Left kidney (tissue), 2 donors: ENCODE data around the gene CNKSR3. TPM values are rescaled to one million over a fixed set of nuclear protein-coding genes. Genes with fewer than 3 reads are reported as not detected.

Source experiments
- DNase-seq: peaks from one replicate; pipeline ENCODE4 v3.0.0-alpha.2; 2013
- polyA plus RNA-seq: library from polyadenylated mRNA; unstranded; fragments of 120-200 nt; gene quantifications from one replicate; pipeline ENCODE4 v1.2.1, GENCODE V29; 2013; ENCODE audit not compliant: insufficient read length

CNKSR3 gene
- polyA plus RNA-seq, 1 donor = 58.4 TPM

DNA sequence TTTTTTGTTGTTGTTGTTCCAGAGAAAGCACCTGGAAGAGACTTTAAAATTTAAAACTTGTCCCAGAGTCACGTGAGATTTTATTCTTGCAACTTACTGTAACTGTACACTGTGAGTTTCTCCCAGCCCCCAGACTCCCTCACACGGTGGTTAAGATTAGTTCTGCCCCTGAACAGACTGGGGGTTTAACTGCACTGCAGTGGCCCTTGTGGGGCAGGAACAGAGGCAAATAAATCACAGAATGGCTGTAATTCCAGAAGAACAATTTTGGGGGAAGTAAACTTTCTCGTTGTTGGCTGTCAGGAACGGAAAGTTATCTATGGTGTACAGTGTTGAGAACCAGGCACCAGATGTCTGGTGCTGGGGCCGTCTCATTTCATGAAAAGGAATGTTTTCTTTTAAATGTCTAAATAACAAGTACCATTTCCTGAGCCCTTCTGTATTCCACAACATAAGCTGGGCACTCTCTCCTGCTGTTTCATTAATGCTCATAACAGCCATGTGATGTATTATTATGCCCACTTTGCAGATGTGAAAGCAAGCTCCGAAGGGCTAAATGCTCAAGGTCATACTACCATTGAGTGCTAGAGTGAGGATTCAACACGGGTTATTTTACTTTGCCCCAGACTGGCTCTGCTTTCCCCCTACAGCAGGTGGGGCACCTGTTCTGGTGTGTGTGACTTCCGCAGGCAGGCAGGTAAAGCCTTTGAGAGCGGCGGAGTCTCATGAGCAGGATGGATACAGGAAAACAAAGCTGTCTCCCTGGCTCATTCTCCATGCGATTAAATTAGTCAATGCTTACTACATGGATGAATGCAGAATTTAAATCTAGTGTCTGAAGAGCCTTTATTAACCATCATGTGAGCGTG, 30.5 kb downstream of the CNKSR3 start:
- peak; percentile 77 for DNase-seq

- DNase-seq = no peak
Observed at GRCh38 chr6:154479351-154479769, 31.1 kb downstream of the CNKSR3 start.

DNA sequence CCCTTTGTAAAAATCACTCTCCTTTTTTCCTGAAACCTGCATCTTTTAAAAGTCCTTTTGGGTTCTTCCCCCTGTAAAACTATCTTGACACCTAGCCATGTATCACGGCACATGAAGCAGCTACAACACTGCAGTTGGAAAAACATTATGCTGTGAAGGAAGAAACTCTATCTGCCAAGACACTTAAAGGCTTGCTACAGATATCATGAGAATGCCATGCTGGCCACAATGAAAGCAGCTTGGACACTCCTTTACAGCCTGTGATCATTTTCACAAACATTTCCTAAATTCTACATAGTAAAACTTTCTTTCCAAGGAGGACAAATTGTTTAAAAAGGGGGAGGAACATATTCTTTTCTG, 31.8 kb downstream of the CNKSR3 start:
- DNase-seq = peak; percentile 53

DNA sequence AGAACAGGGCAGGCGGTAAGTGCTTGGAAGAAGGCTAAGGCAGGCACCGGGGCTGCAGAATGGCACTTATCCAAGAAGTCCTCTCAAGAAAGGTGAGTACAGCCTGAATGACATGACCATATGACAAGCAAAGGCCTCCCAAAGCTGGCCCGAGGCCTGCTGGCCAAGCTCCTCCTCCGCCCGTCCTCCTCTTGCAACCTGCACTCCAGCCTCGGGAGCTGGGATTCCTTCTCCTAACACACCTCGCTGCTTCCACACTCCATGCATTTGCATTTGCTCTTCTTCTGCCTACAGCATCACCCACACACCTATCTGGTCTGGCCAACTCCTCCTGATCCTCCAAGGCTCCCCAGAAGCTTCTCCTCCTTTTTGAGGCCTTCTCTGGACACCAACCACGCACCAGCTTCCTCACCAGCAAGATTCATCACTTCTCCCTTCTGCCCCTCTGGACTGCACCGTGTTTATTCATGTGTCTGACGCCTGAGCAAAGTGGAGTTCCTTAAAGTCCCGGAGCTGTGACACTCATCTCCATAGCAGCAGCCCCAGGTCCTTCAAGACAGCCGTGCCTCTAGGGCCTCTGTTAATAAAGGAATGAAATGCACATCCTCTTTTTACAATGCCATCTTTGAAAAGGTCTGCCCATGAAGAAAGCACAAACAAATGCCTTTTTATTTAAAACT, 32.3 kb downstream of the CNKSR3 start:
- no peak for DNase-seq

GRCh38 chr6:154476494-154476893, 34.0 kb downstream of the CNKSR3 start:
- no peak for DNase-seq

DNA sequence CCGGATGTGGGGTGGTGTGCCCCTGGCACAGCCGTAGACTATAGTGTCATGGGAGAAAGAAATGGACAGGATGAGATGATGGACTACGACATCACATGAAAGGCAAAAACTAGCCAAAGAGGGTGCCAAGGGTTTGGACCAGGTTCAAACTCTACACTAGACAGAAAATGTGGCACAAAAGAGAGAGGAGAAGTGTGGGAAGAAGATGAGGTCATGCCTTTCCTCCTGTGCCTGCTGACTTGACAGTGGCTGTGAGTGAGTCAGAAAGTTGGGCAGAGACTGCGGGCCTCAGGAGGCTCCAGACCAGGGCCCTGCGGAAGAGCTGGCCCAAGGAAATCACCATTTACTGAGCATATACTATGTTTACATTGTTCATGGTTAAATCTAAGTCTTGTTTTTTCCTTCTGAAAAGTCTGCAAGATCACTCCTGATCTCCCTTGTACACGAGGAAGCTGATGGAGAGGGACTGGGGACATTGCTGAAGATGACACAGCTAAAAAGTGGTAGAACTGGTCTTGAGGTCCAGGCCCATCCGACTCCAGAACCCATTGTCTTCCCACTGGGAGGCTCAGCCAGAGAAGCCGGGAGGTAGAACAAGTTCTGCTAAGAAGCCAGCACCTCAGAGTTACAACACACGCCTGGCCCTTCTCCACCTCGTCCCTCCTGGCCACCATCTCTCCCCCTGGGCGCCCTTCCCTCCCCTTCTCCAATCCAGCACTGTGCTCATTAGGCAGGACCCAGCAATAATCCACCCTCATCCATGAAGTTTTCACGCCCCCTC, 35.6 kb downstream of the CNKSR3 start:
- no peak for DNase-seq

DNA sequence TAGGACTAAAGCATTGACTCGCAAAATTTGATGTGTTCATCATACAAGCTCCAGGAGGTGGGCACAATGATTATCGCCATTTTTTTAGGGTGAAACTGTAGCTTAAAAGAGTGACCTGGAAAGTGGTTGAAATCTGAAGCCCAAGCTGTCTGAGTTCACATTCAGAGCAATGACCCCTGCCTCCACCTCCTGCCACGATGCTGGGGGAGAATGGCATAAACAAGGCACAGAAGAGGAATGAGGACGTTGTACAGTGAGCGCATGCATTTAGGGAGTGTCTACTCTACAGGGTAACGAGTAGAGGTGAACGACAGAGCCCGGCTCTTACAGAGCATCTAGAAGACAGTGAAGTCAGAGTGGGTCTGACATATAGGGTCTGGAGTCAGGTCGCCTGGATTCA, 37.2 kb downstream of the CNKSR3 start:
- DNase-seq = no peak

DNA sequence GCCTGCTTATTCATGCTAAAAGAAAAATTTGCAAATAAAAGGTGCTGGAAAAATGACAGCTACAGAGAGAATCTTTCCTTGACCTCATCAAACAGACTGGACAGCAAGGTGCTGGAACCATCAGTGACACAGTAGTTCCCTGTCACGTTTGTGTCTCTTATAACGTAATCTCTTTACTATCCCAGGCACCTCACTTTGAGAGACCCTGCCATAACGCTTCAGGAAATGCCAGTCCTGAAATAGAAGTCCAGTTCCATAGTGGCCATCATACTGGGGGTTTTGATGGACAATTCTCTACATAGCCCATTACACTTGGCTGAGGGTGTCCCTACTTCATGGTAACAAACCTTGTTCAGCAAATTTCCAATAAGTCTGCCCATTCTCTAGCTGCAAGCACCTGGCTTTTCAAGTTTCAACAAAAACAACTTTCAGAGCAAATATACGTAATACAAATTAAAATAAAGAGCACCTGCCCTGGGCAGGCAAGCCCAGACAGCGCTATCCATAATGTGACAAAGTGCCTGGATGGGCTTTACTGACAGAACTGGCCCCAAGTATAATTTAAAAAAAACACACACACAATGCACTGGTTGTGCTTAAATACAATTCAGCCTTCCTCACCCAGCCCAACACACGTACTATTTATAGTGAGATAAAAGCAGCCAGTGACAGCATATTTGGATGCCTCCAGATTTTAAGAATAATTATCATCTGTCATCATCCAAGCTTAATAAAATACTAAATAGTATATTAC, 38.7 kb downstream of the CNKSR3 start:
- DNase-seq = no peak

DNA sequence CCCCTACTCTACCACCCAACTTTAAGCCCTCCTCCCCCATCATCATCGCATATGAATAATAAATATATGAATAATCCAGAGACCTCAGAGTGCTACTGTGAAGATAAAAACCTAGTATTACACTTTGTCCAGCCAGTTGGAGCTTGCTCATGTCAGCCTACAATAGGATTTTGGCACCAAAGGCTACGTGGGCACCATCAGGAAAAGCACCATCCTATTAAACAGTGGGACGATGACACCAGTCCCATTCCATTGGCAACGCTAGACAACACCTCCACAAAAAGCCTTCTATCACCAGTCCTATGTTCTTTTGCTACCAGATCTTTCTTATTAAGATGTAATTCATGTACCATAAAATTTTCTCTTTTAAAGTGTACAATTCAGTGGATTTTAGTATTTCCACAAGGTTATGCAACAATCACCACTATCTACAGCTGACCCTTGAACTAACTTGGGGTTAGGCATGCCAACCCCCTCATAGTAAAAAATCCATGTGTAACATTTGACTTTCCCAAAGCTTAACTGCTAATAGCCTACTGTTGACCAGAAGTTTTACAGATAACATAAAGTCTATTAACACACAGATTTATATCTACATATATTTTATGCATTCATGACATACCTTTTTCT, 41.1 kb downstream of the CNKSR3 start:
- DNase-seq = no peak

DNA sequence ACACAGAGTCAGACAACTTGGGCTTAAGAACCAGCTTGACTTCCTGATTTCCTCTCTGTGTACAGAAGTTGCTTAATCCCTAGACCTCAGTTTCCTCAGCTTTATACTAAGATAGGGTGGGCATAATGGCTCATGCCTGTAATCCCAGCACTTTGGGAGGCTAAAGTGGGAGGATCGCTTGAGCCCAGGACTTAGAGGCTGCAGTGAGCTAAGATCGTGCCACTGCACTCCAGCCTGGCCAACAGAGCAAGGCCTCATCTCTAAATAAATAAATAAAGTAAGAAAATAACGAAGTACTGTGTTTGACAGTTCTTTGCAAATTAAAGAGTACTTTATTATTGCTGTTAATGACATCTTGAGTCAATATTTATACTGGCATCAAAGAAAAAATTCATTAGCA, 41.7 kb downstream of the CNKSR3 start:
- no peak for DNase-seq

DNA sequence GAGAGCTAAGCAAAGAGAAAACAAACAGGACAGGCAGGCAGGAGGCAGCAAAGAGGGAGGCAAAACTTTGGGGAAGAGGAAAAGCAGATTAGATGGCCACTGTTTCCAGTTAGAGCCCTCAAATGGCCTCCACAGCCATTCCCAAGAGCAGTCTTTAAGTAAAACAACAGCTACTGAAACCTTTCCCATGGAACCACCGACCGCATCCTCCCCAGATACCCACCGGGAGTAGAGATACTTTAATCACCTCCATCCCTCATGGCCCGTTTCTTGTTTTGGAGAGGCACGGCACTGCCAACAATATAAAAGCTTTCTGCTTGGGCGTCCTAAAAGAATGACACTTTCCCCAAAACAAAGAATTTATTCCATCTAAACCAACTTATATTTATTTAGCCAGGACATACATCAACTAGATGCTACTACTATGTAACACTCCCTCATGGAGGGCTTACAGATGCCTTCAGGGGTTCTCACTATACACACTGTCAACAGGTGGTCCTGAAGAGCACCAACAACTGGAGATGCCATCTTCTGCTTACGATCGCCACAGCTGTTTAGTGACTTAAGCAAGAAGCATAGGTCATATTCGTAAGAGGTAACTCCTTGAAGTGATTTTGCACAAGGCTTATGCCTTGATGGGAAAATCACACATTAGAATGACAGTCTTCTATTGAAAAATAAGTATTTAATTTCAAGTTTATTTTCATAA, 43.4 kb downstream of the CNKSR3 start:
- DNase-seq = no peak

DNA sequence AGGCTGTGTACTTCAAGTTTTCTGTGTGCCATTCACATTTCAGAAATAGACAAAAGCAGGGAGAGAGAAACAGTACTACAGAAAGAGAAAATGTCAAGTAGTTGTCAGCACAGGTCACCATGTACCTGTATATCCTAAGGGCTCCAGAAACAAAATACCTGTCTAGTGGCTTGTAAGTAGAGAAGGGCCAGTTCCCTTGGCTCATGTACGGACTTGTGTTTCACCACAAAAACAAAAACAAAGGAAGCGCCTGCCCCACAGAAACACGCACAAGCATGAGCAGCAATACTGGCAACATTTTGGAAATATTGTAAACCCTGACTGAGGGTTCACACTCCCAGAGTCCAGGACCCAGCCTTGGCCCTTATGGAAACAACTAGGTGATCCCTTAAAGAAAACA, 44.3 kb downstream of the CNKSR3 start:
- DNase-seq = no peak

- DNase-seq = no peak
Observed at GRCh38 chr6:154463573-154464419, 46.7 kb downstream of the CNKSR3 start.

DNA sequence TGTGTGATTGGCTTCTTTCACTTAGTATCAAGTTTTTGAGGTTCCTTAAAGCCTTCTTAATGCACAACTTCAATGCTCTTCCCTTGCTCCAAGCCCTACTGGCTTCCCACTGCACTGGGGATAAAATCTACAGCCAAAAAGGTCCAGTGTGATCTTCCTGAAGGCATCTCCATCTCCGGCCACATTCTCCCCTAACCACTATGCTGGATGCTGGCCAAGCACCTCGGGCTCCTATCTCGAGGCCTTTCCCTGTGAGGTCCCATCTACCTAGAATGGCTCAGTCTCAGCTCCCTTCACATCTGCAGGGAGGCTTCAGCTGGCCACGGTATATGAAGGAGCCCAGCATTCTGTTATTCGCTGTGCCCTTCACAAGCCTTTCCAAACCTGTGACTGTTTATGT, 48.1 kb downstream of the CNKSR3 start:
- no peak for DNase-seq

- DNase-seq = no peak
Observed at GRCh38 chr6:154461348-154461747, 49.1 kb downstream of the CNKSR3 start.

DNA sequence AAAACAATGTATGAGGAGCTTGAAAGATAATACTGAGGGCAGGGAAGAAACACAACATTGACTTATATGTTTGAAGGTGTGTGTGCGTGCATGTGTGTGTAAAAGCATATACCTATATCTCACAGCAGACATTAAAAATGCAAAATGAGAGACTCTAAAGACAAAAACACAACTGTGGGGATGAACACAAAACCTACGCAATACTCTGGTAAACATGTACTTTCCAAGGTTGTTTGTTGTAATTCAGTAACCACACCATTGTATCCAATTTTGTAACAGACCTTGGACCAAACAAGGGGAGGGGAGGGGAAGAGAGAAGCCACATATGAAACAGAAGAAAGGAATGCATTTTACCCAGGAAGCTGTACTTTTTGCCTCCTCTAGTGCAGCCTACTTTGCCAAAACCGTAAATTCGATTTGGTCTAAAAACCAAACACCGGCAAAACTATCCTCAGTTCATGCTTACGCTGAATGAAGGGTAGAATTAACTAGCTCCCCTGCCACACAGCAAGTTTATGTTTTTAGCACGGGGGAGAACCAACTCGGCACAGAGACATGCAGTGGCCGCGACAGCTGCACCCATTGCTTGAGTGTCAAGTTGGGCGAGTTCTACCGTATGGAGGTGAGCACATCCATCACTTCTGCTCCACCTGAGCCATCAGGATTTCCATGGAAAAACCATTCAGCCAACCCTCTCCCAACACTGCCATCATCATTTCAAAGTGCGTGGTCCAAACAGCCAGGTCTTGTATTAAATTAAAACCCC, 50.0 kb downstream of the CNKSR3 start:
- no peak for DNase-seq

- no peak for DNase-seq
Observed at GRCh38 chr6:154459513-154459912, 51.0 kb downstream of the CNKSR3 start.

DNA sequence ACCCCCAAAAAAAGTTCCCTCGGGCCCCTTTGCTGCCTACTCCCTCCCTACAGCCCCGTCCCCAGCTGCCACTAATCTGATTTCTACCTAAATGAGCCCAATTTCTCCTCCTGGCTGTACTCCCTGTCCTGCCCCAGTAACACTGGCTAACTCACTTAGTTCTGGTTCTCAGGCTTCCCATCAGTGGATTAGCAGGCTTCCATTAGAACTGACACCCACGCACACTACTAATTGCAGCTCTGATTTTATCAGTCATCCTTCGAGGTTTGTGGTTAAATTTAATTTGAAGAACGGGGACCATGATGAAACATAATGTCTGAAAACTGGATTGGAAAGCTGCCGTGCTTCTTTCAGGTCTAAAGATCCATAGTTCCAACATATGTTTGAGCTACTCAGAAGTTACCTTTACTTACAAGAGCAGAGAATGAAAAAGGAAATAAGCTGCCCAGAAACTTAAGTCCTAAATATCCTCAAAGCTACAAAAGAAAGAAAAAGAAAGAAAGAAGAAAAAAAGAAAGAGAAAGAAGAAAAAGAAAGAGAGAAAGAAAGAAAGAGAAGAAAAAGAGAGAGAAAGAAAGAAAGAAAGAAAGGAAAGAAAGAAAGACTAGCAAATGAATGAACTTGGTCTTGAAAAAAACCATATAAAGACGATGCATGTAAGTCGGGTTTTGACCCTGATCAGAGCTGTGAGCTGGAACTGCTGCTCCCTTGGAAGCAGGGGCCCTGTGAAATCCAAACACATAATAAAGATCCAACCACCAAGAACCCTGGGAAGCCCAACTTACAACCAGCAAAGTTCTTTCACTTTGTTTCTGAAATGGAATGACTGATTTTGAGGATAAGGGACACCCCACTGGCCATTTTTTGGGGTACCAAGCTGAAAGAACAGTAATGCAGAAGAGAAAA, 51.7 kb downstream of the CNKSR3 start:
- DNase-seq = no peak
